Cardiac muscle cell (in vitro differentiated cells and primary cell): ENCODE results near the gene APH1B. TPM values are rescaled to one million over a fixed set of nuclear protein-coding genes. Genes with fewer than 3 reads are reported as not detected.
"Not testable (repeated sequence)": the region's sequence is repeated elsewhere in the genome, so short reads cannot be mapped to it uniquely, and the experiment has no call there.

Experiments used
- DNase-seq, 2 donors: peaks; one replicate each; pipeline versions ENCODE4 v3.0.0 to v3.0.0-alpha.2; 2010 to 2017; ENCODE audit warnings: low read depth in 1 of 2, low spot score in 1 of 2
- H3K27ac ChIP-seq: fragments of 200-600 bp; sonication (generic); 2 replicates; pipeline ENCODE4 v1.5.1; 2016
- H3K27me3 ChIP-seq: fragments of 200-600 bp; sonication (generic); 2 replicates; pipeline ENCODE4 v1.6.0; 2016; ENCODE audit warnings: control low read depth
- H3K36me3 ChIP-seq: fragments of 200-600 bp; sonication (generic); 2 replicates; pipeline ENCODE4 v1.5.1; 2016; ENCODE audit warnings: control low read depth
- H3K4me1 ChIP-seq: fragments of 200-600 bp; sonication (generic); 2 replicates; pipeline ENCODE4 v1.8.1; 2017; ENCODE audit warnings: low read depth, mild to moderate bottlenecking, mixed run types
- H3K4me3 ChIP-seq: fragments of 200-600 bp; sonication (generic); 2 replicates; pipeline ENCODE4 v1.5.1; 2016; ENCODE audit warnings: mild to moderate bottlenecking
- H3K9me3 ChIP-seq: fragments of 200-600 bp; sonication (generic); 2 replicates; pipeline ENCODE4 v1.5.1; 2017; ENCODE audit warnings: low read depth, mild to moderate bottlenecking, control low read depth
- polyA plus RNA-seq: library from polyadenylated mRNA; unstranded; fragments of >200 nt; fragmentation: Nextera tagmentation; extraction: Ambion mirVana; gene quantifications from 2 replicates; pipeline ENCODE4 v1.2.1, GENCODE V29; 2016
- total RNA-seq: library from RNA; depleted of rRNA; stranded (reverse); fragments of >200 nt; gene quantifications from 2 replicates; pipeline ENCODE4 v1.2.3, GENCODE V29; 2016
- TF ChIP-seq, protein P1 (sequence below): IDR thresholded peaks from 2 replicates; pipeline ENCODE4 v1.5.1; 2012; ENCODE audit warnings: low read depth, mild to moderate bottlenecking, low read length

The APH1B gene
- total and polyA plus RNA-seq, 2 experiments from 2014 or later, result 10.2 to 12.4 TPM

DNA sequence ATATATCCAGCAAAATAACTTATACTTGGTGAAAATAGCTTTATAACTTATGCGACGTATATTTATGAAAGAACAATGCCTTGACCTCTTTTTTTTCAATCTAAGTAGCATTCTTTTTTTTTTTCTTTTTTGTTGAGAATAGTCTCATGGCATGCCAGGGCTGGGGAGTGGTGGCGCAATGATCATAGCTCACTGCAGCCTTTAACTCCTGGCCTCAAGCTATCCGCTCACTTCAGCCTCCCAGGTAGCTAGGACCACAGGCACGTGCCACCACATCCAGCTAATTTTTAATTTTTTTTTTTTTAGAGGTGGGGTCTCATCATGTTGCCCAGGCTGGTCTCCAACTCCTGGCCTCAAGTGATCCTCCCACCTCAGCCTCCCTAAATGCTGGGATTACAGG is 44.5 kb upstream of the APH1B start:
- Histone ChIP-seq H3K4me3 (no peak overlapping the region), H3K36me3 (no peaks in the 10 kb centered on the region), H3K27ac (no peak overlapping the region), H3K9me3 (no peaks in the 10 kb centered on the region), H3K4me1 (peaks cover 7% of the 10 kb centered on the region), H3K27me3 (no peaks in the 10 kb centered on the region)
- DNase-seq, result peak in 1 of 2 donors; percentile 75
- TF ChIP-seq, protein P1, sequence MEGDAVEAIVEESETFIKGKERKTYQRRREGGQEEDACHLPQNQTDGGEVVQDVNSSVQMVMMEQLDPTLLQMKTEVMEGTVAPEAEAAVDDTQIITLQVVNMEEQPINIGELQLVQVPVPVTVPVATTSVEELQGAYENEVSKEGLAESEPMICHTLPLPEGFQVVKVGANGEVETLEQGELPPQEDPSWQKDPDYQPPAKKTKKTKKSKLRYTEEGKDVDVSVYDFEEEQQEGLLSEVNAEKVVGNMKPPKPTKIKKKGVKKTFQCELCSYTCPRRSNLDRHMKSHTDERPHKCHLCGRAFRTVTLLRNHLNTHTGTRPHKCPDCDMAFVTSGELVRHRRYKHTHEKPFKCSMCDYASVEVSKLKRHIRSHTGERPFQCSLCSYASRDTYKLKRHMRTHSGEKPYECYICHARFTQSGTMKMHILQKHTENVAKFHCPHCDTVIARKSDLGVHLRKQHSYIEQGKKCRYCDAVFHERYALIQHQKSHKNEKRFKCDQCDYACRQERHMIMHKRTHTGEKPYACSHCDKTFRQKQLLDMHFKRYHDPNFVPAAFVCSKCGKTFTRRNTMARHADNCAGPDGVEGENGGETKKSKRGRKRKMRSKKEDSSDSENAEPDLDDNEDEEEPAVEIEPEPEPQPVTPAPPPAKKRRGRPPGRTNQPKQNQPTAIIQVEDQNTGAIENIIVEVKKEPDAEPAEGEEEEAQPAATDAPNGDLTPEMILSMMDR, result no peak

DNA sequence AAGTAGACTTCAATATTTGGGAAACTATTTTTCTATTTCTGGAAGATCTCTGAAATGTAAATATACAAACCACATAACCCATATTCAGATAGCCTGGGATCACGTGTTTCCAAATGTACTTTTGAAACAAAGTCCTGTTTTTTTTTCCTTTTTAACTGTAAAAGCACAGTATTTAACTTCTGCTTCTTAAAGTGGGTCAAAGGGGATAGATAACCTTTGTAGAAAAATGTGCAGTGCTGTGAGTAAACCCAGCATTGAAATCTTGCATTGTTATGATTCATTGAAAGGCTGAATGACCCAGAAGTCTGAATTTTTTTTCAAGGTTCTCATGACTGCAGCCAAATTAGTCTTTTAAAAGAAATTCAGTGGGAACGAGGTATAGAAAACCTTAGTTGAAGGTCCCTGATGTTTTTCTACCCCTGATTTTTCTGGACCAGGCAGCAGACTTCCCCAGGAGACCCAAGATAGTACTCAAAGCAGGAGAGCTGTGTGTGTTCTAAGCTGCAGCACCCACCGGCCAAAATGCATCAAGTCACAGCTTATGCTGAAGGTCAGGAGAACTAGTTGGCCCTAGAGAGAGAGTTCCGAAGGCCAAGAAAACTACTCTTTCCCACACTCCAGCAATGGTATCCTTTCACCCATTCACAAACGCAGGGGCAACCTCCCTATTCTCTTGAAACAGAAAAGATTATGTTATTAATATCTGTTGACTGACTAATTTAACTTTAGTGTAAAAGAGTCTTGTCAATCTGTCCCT is 43.6 kb upstream of the APH1B start:
- peaks cover 6% of the 10 kb centered on the region for H3K4me1 ChIP-seq
- TF ChIP-seq, protein P1, result no peak
- H3K36me3 ChIP-seq, result no peaks in the 10 kb centered on the region
- no peaks in the 10 kb centered on the region for H3K9me3 ChIP-seq
- DNase-seq, result peak in 1 of 2 donors; percentile 89
- no peaks in the 10 kb centered on the region for H3K27me3 ChIP-seq
- no peak overlapping the region for H3K4me3 ChIP-seq
- H3K27ac ChIP-seq, result no peak overlapping the region

DNA sequence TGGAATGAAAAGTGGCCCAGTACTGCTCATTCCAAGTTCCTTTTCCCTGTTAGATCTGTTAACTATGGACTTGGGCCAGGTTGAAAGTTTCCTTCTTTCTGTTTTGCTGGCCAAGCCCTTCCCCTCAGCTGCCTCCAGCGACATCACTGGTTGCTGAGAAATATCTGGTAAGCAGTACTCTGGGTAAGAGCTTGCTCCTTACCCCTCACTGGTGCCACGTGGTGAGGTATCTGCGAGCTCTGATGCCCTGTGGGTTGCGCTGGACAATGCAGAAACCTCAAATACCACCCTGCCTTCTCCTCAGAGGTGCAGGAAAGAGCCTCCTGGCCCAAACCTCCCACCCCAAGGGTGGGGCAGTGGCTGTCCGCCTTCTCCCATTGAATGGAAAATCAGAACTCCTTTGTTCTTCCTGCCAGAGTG is 42.9 kb upstream of the APH1B start:
- no peaks in the 10 kb centered on the region for H3K9me3 ChIP-seq
- no peaks in the 10 kb centered on the region for H3K4me1 ChIP-seq
- peak in 1 of 2 donors; percentile 85 for DNase-seq
- H3K4me3 ChIP-seq, result no peak overlapping the region
- no peak overlapping the region for H3K27ac ChIP-seq
- H3K27me3 ChIP-seq, result no peaks in the 10 kb centered on the region
- H3K36me3 ChIP-seq, result no peaks in the 10 kb centered on the region
- TF ChIP-seq, protein P1, result no peak

DNA sequence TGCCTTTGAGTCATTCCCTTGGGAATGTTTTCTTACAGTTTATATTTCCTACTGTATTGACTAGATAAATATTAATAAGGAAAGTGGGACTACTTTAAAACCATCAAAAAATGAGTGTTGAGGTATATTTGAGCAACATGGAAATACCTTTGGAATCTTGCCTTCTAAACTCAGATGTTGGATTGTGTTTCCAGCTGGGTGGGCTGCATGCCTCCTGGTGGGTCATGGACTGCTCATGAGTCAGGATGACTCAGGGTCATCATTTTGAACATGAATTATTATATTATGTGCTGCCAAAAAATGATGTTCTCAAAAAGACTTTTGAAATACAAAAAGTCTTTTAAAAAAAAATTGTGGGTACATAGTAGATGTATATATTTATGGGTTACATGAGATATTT is 41.1 kb upstream of the APH1B start:
- H3K9me3 ChIP-seq, result no peaks in the 10 kb centered on the region
- H3K36me3 ChIP-seq, result no peaks in the 10 kb centered on the region
- H3K27ac ChIP-seq, result no peak overlapping the region
- no peak overlapping the region for H3K4me3 ChIP-seq
- H3K27me3 ChIP-seq, result no peaks in the 10 kb centered on the region
- TF ChIP-seq, protein P1, result no peak
- peak in 1 of 2 donors; percentile 51 for DNase-seq
- no peaks in the 10 kb centered on the region for H3K4me1 ChIP-seq

DNA sequence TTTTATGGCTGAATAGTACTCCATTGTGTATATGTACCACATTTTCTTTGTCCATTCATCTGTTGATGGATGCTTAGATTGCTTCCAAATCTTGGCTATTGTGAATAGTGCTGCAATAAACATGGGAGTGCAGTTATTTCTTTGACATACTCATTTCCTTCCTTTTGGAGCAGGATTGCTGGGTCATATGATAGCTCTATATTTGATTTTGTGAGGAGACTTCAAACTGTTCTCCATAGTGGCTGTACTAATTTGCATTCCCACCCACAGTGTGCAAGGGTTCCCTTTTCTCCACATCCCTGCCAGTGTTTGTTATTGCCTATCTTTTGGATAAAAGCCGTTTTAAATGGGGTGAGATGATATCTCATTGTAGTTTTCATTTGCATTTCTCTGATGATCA is 40.3 kb upstream of the APH1B start:
- not testable (repeated sequence) for H3K4me1 ChIP-seq, H3K27ac ChIP-seq, H3K27me3 ChIP-seq, DNase-seq, H3K9me3 ChIP-seq, H3K36me3 ChIP-seq, H3K4me3 ChIP-seq

DNA sequence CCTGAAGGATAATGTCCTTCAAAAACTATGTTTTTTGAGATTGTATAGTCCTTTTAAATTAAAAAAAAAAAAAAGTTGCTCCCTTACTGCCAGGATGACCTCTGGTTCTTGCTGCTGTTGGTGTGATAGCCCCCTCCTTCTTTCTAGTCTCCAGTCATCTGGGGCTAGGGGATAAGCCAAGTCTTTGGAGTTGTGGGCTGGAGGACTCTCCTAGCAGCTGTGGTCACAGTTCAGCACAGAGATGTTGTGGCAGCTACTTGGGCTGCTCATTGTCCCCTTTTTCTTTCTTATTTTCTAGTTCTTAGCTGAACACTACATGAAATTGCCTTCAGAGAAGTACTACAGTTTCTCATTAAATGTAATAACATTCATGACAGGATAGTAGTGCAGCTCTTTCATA is 39.2 kb upstream of the APH1B start:
- H3K4me3 ChIP-seq, result no peak overlapping the region
- no peak for DNase-seq
- H3K36me3 ChIP-seq, result no peaks in the 10 kb centered on the region
- H3K4me1 ChIP-seq, result no peaks in the 10 kb centered on the region
- H3K9me3 ChIP-seq, result no peaks in the 10 kb centered on the region
- H3K27me3 ChIP-seq, result no peaks in the 10 kb centered on the region
- TF ChIP-seq, protein P1, result no peak
- no peak overlapping the region for H3K27ac ChIP-seq
